GM23248 (cell line): ENCODE measurements around the gene TMEM179B. TPM values are rescaled to one million over a fixed set of nuclear protein-coding genes. Genes with fewer than 3 reads are reported as not detected.

Source experiments
- DNase-seq: peaks from one replicate; pipeline ENCODE4 v3.0.0-alpha.2; 2015
- H2AFZ ChIP-seq: fragments of 200-600 bp; sonication (generic); 2 replicates; pipeline ENCODE4 v1.6.1; 2016; ENCODE audit warnings: antibody characterized with exemption
- H3F3A ChIP-seq: fragments of 200-600 bp; sonication (generic); 2 replicates; pipeline ENCODE4 v1.6.1; 2016; ENCODE audit warnings: mild to moderate bottlenecking, antibody characterized with exemption, mixed run types; ENCODE audit not compliant: insufficient read depth
- H3K27ac ChIP-seq: fragments of 200-600 bp; sonication (generic); 2 replicates; pipeline ENCODE4 v1.5.1; 2016; ENCODE audit warnings: mild to moderate bottlenecking
- H3K27me3 ChIP-seq: fragments of 200-600 bp; sonication (generic); replicated peaks from 2 replicates; pipeline ENCODE4 v1.6.1; 2016; ENCODE audit warnings: mild to moderate bottlenecking; ENCODE audit not compliant: insufficient read depth
- H3K36me3 ChIP-seq: fragments of 200-600 bp; sonication (generic); 2 replicates; pipeline ENCODE4 v1.6.1; 2016; ENCODE audit warnings: low read depth, mild to moderate bottlenecking
- H3K4me1 ChIP-seq: fragments of 200-600 bp; sonication (generic); 2 replicates; pipeline ENCODE4 v1.6.1; 2016; ENCODE audit warnings: mild to moderate bottlenecking; ENCODE audit not compliant: insufficient read depth
- H3K4me2 ChIP-seq: fragments of 200-600 bp; sonication (generic); one replicate; pipeline ENCODE4 v1.6.1; 2016; ENCODE audit warnings: mild to moderate bottlenecking; ENCODE audit not compliant: unreplicated experiment
- H3K4me3 ChIP-seq: fragments of 200-600 bp; sonication (generic); 2 replicates; pipeline ENCODE4 v1.5.1; 2016; ENCODE audit warnings: mild to moderate bottlenecking
- H3K79me2 ChIP-seq: fragments of 200-600 bp; sonication (generic); 2 replicates; pipeline ENCODE4 v1.6.1; 2016; ENCODE audit warnings: mild to moderate bottlenecking; ENCODE audit not compliant: insufficient read depth
- H3K9ac ChIP-seq: fragments of 200-600 bp; sonication (generic); 2 replicates; pipeline ENCODE4 v1.6.1; 2016; ENCODE audit warnings: mild to moderate bottlenecking
- H3K9me2 ChIP-seq: fragments of 200-600 bp; sonication (generic); 2 replicates; pipeline ENCODE4 v1.6.1; 2016; ENCODE audit warnings: mixed run types, mild to moderate bottlenecking, moderate library complexity; ENCODE audit not compliant: insufficient read depth
- H3K9me3 ChIP-seq: fragments of 200-600 bp; sonication (generic); one replicate; pipeline ENCODE4 v1.6.1; 2017; ENCODE audit warnings: low read depth
- H4K20me1 ChIP-seq: fragments of 200-600 bp; sonication (generic); 2 replicates; pipeline ENCODE4 v1.6.0; 2016; ENCODE audit not compliant: insufficient read depth
- EZH2 ChIP-seq: fragments of 200-600 bp; sonication (generic); IDR thresholded peaks from 2 replicates; pipeline ENCODE4 v1.6.1; 2018; ENCODE audit warnings: antibody characterized with exemption, mild to moderate bottlenecking; ENCODE audit not compliant: insufficient read depth, poor library complexity, severe bottlenecking
- EZH2phosphoT487 ChIP-seq: fragments of 200-600 bp; sonication (generic); IDR thresholded peaks from 2 replicates; pipeline ENCODE4 v1.6.1; 2018; ENCODE audit warnings: antibody characterized with exemption, moderate library complexity, mild to moderate bottlenecking, low read depth; ENCODE audit not compliant: insufficient read depth
- WGBS, 2 experiments: methylation state at CpG; one replicate each; pipeline ENCODE4 v1.1.6; 2015 to 2017; ENCODE audit warnings: low lambda C conversion rate in 2 of 2, low coverage in 1 of 2; ENCODE audit errors: missing lambda C conversion rate in 2 of 2; 5-methylcytosine and 5-hydroxymethylcytosine counted together
- in situ Hi-C: fragments of 300-500 bp; cut with MboI; formaldehyde crosslinking; loops from 2 replicates; pipeline ENCODE4 v1.15.0; 2020
- polyA plus RNA-seq: library from polyadenylated mRNA; unstranded; fragments of >200 nt; fragmentation: Nextera tagmentation; extraction: Ambion mirVana; gene quantifications from 2 replicates; pipeline ENCODE4 v1.2.1, GENCODE V29; 2016
- total RNA-seq: library from RNA; depleted of rRNA; stranded (reverse); fragments of >200 nt; shearing (Covaris generic); gene quantifications from 2 replicates; pipeline ENCODE4 v1.2.3, GENCODE V29; 2014

The TMEM179B gene
- total and polyA plus RNA-seq, 2 experiments from 2014 or later, result 73.3 to 140 TPM

DNA sequence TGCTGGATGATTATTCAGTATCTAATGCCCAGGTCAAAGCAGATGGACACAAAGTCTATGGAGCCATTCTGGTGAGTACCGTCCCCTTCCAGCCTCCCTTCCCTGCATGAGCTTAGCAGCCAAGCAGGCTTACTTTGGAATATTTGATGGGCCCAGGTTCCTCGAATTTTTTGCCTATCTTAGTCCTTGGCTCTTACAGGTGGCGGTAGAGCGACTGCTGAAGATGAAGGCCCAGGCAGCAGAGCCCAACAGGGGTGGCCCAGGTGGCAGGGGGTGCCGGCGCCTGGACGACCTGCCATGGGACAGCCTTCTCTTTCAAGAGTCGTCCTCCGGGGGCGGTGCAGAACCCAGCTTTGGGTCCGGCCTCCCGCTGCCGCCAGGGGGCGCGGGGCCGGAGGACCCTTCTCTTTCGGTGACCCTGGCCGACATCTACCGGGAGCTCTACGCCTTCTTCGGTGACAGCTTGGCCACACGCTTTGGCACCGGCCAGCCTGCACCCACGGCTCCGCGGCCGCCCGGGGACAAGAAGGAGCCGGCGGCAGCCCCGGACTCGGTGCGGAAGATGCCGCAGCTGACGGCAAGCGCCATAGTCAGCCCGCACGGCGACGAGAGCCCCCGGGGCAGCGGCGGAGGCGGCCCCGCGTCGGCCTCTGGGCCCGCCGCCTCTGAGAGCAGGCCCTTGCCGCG lies 741 bp upstream of the TMEM179B start:
- Histone ChIP-seq H3F3A (peaks cover 26% of the 10 kb centered on the region), H3K4me3 (peak overlapping the region; percentile 87), H3K27ac (peak overlapping the region; percentile 95), H3K4me1 (peaks cover 31% of the 10 kb centered on the region), H2AFZ (peak overlapping the region; percentile 73), H3K79me2 (peaks cover 52% of the 10 kb centered on the region), H3K27me3 (no peaks in the 10 kb centered on the region), H3K9ac (peak overlapping the region; percentile 94), H4K20me1 (no peaks in the 10 kb centered on the region), H3K4me2 (peak overlapping the region; percentile 81), H3K36me3 (0 out of 2 replicates have a peak, but pooled peaks cover 4% of the 10 kb centered on the region), H3K9me3 (no peaks in the 10 kb centered on the region), H3K9me2 (no peaks in the 10 kb centered on the region)
- 0 to 2% methylated on average over 34 to 38 of the region's 51 CpGs for WGBS, 2 experiments
- DNase-seq, result peak; percentile 92
- no peak for TF ChIP-seq EZH2
- TF ChIP-seq EZH2phosphoT487, result no peak
- in situ Hi-C loops, result no loop called here

DNA sequence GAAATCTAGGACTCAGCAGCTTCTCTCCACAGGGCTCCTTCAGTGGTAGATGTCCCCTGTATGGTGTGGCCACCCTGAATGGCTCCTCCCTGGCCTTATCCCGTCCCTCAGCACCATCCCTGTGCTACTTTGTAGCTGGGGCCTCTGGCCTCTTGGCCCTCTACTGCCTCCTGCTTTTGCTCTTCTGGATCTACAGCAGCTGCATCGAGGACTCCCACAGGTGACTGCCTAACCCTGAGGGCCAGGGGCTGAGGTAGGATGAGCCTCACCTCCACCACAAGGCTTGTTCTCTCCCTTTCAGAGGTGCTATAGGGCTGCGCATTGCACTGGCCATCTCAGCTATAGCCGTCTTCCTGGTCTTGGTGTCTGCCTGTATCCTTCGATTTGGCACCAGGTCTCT lies 1.8 kb downstream of the TMEM179B start:
- no peak for DNase-seq
- no peaks in the 10 kb centered on the region for H4K20me1 ChIP-seq
- H2AFZ ChIP-seq, result no peak overlapping the region
- peaks cover 10% of the 10 kb centered on the region; the same call in 1 of the 2 replicates for H3K36me3 ChIP-seq
- 72 to 74% methylated on average over 5 of the region's 5 CpGs for WGBS, 2 experiments
- no peak overlapping the region for H3K4me3 ChIP-seq
- H3K9me2 ChIP-seq, result no peaks in the 10 kb centered on the region
- H3K9ac ChIP-seq, result peak overlapping the region; percentile 15; the same call in 1 of the 2 replicates
- in situ Hi-C loops, result no loop called here
- peak overlapping the region; percentile 82 for H3K4me2 ChIP-seq
- H3K4me1 ChIP-seq, result peaks cover 44% of the 10 kb centered on the region
- TF ChIP-seq EZH2phosphoT487 (no peak), EZH2 (no peak)
- H3F3A ChIP-seq, result peaks cover 45% of the 10 kb centered on the region
- no peaks in the 10 kb centered on the region for H3K9me3 ChIP-seq
- peaks cover 52% of the 10 kb centered on the region for H3K79me2 ChIP-seq
- H3K27me3 ChIP-seq, result no peaks in the 10 kb centered on the region
- H3K27ac ChIP-seq, result peak overlapping the region; percentile 95

DNA sequence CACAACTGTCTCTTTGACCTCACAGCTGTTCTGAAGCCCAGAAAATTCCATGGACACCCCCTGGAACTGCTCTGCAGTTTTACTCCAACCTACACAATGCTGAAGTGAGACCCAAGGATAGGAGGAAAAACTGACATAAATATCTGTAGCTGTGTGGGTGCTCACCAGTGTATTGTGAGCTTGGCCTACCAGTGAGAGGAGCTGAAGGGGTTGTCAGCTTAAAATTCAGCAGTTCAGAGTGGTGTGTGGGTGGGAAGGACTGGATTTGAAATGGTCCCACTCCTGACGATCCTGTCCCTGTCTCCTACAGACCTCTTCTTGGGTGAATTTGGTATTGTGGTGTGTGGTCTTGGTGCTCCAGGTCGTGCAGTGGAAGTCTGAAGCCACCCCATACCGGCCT lies 2.4 kb downstream of the TMEM179B start:
- Histone ChIP-seq H3K4me1 (peaks cover 48% of the 10 kb centered on the region), H2AFZ (no peak overlapping the region), H3K9me2 (no peaks in the 10 kb centered on the region), H4K20me1 (no peaks in the 10 kb centered on the region), H3K27me3 (no peaks in the 10 kb centered on the region), H3K36me3 (peaks cover 11% of the 10 kb centered on the region), H3K9me3 (no peaks in the 10 kb centered on the region), H3K27ac (no peak overlapping the region), H3F3A (peaks cover 50% of the 10 kb centered on the region), H3K9ac (peak overlapping the region; percentile 84; the same call in 1 of the 2 replicates), H3K4me3 (0 out of 2 replicates have a peak overlapping the region, but pooled peaks have one; percentile 5), H3K79me2 (peaks cover 52% of the 10 kb centered on the region), H3K4me2 (no peak overlapping the region)
- TF ChIP-seq EZH2 (no peak), EZH2phosphoT487 (no peak)
- in situ Hi-C loops, result no loop called here
- DNase-seq, result no peak
- 58 to 61% methylated on average over 3 of the region's 3 CpGs for WGBS, 2 experiments

DNA sequence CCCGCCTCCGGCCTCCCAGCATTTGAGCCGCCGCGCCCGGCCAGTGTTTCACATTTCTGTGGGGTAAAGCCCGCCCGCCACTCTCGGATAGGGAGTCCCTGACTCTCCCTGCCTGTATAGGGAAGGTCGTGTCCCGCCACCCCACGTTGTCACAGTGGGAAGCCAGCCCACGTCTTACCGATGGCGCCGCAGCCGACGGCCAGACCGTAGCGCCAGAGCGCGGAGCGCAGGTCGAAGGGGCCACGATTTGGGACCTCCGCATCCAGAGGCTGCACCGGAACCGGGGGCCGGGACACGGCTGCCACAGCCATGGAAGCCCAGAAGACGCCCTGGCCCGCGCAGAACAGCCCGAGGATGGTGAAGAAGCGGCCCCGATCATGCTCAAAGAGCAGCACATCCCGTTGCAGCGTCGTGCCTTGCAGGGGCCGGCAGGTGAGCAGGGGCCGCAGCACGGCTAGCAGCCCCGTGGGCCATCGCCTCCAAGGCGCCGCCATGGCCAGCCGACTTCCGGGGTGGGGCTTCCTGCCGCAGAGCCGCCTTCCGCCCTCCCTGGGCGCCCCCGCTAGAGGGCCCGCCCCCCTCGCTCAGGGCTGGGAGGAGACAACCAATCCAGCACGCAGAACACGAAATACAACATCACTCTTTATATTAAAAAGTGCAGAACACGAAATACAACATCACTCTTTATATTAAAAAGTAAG lies 4.4 kb downstream of the TMEM179B start, which contains the start of gene TMEM223:
TSS of gene TMEM223 (minus strand) at position 506 of the 701 bp plus-strand sequence. CDS start at position 494, 12 bp downstream.
- H3K4me1 ChIP-seq, result peaks cover 45% of the 10 kb centered on the region
- no peak within 1 kb of the TSS for H2AFZ ChIP-seq
- H3F3A ChIP-seq, result peaks cover 62% of the 10 kb centered on the region
- TF ChIP-seq EZH2, result no peak
- TF ChIP-seq EZH2phosphoT487, result no peak
- in situ Hi-C loops, result no loop called here
- peak within 1 kb of the TSS; percentile 78 for H3K27ac ChIP-seq
- H3K4me3 ChIP-seq, result peak within 1 kb of the TSS; percentile 82
- H3K27me3 ChIP-seq, result no peaks in the 10 kb centered on the region
- H3K9me3 ChIP-seq, result no peaks in the 10 kb centered on the region
- H3K79me2 ChIP-seq, result peaks cover 40% of the 10 kb centered on the region
- WGBS, 2 experiments, result 0 to 1% methylated on average over 51 to 57 of the region's 58 CpGs
- H3K36me3 ChIP-seq, result peaks cover 31% of the 10 kb centered on the region
- DNase-seq, result peak; percentile 95
- H3K9me2 ChIP-seq, result no peaks in the 10 kb centered on the region
- peak within 1 kb of the TSS; percentile 84 for H3K9ac ChIP-seq
- H3K4me2 ChIP-seq, result peak within 1 kb of the TSS; percentile 78
- H4K20me1 ChIP-seq, result no peaks in the 10 kb centered on the region
